Adrenal gland (tissue), 5 donors: ENCODE measurements around the gene LMBR1L.

ENCODE experiments used
- POLR2A ChIP-seq, 2 donors: fragments of 450-650 bp; IDR thresholded peaks; one replicate each; pipeline ENCODE4 v1.6.1; 2017; ENCODE audit warnings: antibody characterized with exemption in 2 of 2, mild to moderate bottlenecking in 2 of 2, moderate library complexity in 1 of 2
- TF ChIP-seq, protein P1 (sequence below), 6 experiments: fragments of 450-650 bp in 4 of 6; fragments of 200-600 bp in 2 of 6; sonication (generic) in 1 of 6; IDR thresholded peaks; 1 replicate in 5 of 6; 2 replicates in 1 of 6; pipeline versions ENCODE4 v1.5.1 to v1.8.0; 2016 to 2021; ENCODE audit warnings: antibody characterized with exemption in 6 of 6, mild to moderate bottlenecking in 2 of 6, moderate library complexity in 1 of 6
- donor health status: DM: no; HTN: no; CAD: no.

DNA sequence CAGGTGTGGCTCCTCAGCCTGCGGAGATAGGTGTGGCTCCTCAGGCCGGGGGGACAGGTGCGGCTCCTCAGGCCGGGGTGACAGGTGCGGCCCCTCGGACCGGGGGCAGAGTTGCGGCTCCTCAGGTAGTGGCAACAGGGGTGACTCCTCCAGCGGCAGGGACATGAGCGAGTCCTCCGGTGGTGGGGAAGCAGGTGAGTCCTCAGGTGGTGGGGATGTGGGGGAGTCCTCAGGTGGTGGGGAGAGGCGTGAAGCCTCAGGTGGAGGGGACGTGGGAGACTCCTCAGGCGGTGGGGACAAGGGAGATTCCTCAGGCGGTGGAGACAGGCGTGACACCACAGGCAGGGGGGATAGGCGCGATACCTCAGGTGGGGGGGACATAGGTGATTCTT lies 59.3 kb downstream of the LMBR1L start:
- TF ChIP-seq, protein P1, sequence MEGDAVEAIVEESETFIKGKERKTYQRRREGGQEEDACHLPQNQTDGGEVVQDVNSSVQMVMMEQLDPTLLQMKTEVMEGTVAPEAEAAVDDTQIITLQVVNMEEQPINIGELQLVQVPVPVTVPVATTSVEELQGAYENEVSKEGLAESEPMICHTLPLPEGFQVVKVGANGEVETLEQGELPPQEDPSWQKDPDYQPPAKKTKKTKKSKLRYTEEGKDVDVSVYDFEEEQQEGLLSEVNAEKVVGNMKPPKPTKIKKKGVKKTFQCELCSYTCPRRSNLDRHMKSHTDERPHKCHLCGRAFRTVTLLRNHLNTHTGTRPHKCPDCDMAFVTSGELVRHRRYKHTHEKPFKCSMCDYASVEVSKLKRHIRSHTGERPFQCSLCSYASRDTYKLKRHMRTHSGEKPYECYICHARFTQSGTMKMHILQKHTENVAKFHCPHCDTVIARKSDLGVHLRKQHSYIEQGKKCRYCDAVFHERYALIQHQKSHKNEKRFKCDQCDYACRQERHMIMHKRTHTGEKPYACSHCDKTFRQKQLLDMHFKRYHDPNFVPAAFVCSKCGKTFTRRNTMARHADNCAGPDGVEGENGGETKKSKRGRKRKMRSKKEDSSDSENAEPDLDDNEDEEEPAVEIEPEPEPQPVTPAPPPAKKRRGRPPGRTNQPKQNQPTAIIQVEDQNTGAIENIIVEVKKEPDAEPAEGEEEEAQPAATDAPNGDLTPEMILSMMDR (IDR thresholded peaks at IDR 0.05) = no peak
- no peak for TF ChIP-seq POLR2A (IDR thresholded peaks at IDR 0.05)
